Measurements from ENCODE around the gene NOS1.
"Not testable (repeated sequence)": the region's sequence is repeated elsewhere in the genome, so short reads cannot be mapped to it uniquely, and the experiment has no call there.

NOS1 gene

DNA sequence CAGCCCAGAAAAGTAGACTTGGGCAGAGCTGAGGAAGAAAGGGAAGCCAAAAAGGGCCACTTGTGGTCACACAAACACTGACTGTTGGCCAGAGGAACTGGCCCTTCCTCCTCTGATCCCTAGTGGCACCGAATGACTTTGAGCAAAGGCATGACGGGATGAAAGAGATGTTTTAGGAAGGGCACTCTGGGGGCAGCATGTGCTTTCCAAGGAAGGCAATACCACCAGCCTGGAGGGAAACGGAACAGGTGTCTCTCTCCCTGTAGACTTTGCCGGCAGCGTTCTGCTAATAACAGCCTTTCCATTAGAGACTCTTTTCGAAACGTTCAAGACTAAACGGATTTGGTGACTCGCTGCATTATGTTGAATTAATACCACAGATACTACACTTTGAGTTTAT lies 158.9 kb downstream of the NOS1 start:
- H3K9ac ChIP-seq = no peak overlapping the region
- no peak overlapping the region for H2AFZ ChIP-seq
- H3K4me2 ChIP-seq (ENCODE audit: low read length) = no peak overlapping the region
- no peak overlapping the region for H3K27ac ChIP-seq
- H3K27me3 ChIP-seq (ENCODE audit: control insufficient read depth, insufficient read depth, low read length) = no peaks in the 10 kb centered on the region
- H3K36me3 ChIP-seq (ENCODE audit: control insufficient read depth, insufficient read depth, low read length) = no peaks in the 10 kb centered on the region
- H3K79me2 ChIP-seq = no peaks in the 10 kb centered on the region
- H3K4me3 ChIP-seq (ENCODE audit: low read depth, low read length) = no peak overlapping the region
- no peaks in the 10 kb centered on the region for H3K4me1 ChIP-seq
- TF ChIP-seq, protein P1, sequence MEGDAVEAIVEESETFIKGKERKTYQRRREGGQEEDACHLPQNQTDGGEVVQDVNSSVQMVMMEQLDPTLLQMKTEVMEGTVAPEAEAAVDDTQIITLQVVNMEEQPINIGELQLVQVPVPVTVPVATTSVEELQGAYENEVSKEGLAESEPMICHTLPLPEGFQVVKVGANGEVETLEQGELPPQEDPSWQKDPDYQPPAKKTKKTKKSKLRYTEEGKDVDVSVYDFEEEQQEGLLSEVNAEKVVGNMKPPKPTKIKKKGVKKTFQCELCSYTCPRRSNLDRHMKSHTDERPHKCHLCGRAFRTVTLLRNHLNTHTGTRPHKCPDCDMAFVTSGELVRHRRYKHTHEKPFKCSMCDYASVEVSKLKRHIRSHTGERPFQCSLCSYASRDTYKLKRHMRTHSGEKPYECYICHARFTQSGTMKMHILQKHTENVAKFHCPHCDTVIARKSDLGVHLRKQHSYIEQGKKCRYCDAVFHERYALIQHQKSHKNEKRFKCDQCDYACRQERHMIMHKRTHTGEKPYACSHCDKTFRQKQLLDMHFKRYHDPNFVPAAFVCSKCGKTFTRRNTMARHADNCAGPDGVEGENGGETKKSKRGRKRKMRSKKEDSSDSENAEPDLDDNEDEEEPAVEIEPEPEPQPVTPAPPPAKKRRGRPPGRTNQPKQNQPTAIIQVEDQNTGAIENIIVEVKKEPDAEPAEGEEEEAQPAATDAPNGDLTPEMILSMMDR (IDR thresholded peaks at IDR 0.05) = no peak
- H3K9me3 ChIP-seq (ENCODE audit: control insufficient read depth, low read length) = no peaks in the 10 kb centered on the region

DNA sequence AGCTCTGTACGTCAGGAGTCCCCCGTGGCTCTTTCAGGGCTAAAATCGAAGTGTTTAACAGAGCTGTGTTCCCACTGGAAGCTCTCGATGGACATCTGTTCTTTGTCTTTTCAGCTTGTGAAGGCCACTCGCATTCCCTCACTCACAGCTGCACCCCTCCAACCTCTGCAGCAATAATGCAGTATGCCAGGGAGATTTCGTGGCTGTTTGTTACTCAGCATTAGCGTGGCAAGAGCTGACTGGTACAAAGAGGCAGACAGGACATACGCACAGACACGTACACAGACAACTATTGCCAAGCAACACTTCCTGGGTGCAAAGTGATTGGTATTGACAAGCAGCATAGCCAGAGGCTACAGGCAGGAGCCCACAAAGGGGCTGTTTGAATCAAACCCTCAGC lies 159.4 kb downstream of the NOS1 start:
- Histone ChIP-seq H2AFZ (no peak overlapping the region), H3K4me3 (ENCODE audit: low read depth, low read length) (no peak overlapping the region), H3K27me3 (ENCODE audit: control insufficient read depth, insufficient read depth, low read length) (no peaks in the 10 kb centered on the region), H3K4me2 (ENCODE audit: low read length) (no peak overlapping the region), H3K79me2 (no peaks in the 10 kb centered on the region), H3K9ac (no peak overlapping the region), H3K36me3 (ENCODE audit: control insufficient read depth, insufficient read depth, low read length) (no peaks in the 10 kb centered on the region), H3K9me3 (ENCODE audit: control insufficient read depth, low read length) (no peaks in the 10 kb centered on the region), H3K4me1 (no peaks in the 10 kb centered on the region), H3K27ac (no peak overlapping the region)
- TF ChIP-seq, protein P1 (IDR thresholded peaks at IDR 0.05) = no peak

DNA sequence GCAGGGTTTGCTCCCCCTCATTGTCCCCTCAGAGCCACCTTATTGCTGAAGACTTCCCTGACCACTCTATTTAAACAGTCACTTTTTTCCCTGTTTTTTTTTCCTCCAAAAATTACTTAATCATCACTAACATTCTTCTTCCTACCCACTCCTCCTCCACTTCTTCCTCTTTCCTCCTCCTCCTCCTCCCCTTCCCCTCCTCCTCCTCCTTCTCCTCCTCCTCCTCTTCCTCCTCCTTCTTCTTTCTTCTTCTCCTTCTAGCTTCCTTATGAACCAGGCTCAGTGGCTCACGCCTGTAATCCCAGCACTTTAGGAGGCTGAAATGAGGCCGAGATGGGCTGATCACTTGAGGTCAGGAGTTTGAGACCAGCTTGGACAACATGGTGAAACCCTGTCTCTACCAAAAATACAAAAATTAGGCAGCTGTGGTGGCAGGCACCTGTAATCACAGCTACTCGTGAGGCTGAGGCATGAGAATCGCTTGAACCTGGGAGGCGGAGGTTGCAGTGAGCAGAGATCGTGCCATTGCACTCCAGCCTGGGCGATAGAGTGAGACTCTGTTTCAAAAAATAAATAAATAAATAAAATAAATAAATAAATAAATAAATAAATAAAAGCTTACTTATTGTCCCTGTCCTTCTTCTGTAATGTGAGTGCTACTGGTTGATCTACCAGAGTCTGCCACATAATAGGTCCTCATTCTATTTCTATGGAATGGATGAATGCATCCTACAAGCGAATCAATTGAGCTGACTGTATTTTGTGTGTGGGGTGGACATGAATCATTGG lies 161.3 kb downstream of the NOS1 start:
- H3K27me3 ChIP-seq (ENCODE audit: control insufficient read depth, insufficient read depth, low read length); H3K4me3 ChIP-seq (ENCODE audit: low read depth, low read length); H3K4me2 ChIP-seq (ENCODE audit: low read length); H3K9ac ChIP-seq; H2AFZ ChIP-seq; H3K9me3 ChIP-seq (ENCODE audit: control insufficient read depth, low read length); H3K36me3 ChIP-seq (ENCODE audit: control insufficient read depth, insufficient read depth, low read length); H3K79me2 ChIP-seq; H3K27ac ChIP-seq; H3K4me1 ChIP-seq: not testable (repeated sequence)

DNA sequence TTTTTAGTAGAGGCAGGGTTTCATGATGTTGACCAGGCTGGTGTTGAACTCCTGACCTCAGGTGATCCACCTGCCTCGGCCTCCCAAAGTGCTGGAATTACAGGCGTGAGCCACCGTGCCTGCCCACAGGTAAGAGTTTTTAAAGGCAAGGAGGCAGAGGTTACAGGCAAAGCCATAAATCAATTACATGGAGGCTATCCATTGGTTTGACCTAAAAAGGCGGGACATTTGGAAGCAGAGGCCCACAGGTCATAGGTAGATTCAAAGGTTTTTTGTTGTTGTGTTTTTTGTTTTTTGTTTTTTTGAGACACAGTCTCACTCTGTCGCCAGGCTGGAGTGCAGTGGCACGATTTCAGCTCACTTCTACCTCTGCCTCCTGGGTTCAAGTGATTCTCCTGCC lies 165.1 kb downstream of the NOS1 start:
- not testable (repeated sequence) for H3K27me3 ChIP-seq (ENCODE audit: control insufficient read depth, insufficient read depth, low read length); H3K4me2 ChIP-seq (ENCODE audit: low read length); H3K27ac ChIP-seq; H3K9me3 ChIP-seq (ENCODE audit: control insufficient read depth, low read length); H3K4me3 ChIP-seq (ENCODE audit: low read depth, low read length); H3K79me2 ChIP-seq; H3K4me1 ChIP-seq; H3K36me3 ChIP-seq (ENCODE audit: control insufficient read depth, insufficient read depth, low read length); H2AFZ ChIP-seq; H3K9ac ChIP-seq

DNA sequence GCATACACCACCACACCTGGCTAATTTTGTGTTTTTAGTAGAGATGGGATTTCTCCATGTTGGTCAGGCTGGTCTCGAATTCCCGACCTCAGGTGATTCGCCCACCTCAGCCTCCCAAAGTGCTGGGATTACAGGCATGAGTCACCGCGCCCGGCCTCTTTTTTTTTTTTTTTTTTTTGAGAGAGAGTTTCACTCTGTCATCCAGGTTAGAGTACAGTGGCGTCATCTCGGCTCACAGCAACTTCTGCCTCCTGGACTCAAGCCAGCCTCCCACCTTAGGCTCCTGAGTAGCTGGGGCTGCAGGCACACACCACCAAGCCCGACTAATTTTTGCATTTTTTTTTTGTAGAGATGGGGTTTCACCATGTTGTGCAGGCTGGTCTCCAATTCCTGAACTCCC lies 166.4 kb downstream of the NOS1 start:
- not testable (repeated sequence) for H3K4me2 ChIP-seq (ENCODE audit: low read length); H2AFZ ChIP-seq; H3K79me2 ChIP-seq; H3K27me3 ChIP-seq (ENCODE audit: control insufficient read depth, insufficient read depth, low read length); H3K4me1 ChIP-seq; H3K9me3 ChIP-seq (ENCODE audit: control insufficient read depth, low read length); H3K27ac ChIP-seq; H3K9ac ChIP-seq; H3K4me3 ChIP-seq (ENCODE audit: low read depth, low read length); H3K36me3 ChIP-seq (ENCODE audit: control insufficient read depth, insufficient read depth, low read length)

DNA sequence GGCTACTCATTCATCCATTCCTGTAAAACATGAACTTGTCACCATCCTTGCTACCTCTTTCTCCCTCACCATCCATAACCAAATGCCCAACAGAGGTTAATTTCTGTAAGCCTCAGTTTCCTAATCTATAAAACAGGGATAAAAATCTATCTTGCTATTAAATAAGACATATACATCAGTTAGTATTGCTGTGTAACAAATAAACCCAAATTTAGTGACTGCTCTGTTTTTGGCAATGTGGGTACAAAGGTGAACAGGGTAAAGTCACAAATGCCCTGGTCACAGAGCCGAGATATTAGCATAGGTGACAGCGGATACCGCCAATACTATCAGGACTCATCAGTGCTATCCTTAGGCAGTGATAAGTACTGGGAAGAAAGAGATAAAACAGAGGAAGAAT lies 167.5 kb downstream of the NOS1 start:
- TF ChIP-seq, protein P1 (IDR thresholded peaks at IDR 0.05) = no peak
- no peaks in the 10 kb centered on the region for H3K27me3 ChIP-seq (ENCODE audit: control insufficient read depth, insufficient read depth, low read length)

DNA sequence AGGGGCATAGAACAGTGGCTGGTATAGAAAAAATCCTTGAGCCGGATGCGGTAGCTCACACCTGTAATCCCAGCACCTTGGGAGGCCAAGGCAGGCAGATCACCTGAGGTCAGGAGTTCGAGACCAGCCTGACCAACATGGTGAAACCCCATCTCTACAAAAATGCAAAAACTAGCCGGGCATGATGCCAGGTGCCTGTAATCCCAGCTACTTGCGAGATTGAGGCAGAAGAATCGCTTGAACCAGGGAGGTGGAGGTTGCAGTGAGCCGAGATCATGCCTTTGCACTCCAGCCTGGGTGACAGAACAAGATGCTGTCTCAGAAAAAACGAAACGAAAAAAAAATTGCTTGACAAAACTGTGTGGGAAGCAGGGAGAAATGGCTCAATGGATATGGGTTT lies 168.8 kb downstream of the NOS1 start:
- not testable (repeated sequence) for H3K79me2 ChIP-seq; H3K4me1 ChIP-seq; H3K27me3 ChIP-seq (ENCODE audit: control insufficient read depth, insufficient read depth, low read length); H3K9me3 ChIP-seq (ENCODE audit: control insufficient read depth, low read length); H3K9ac ChIP-seq; H3K4me3 ChIP-seq (ENCODE audit: low read depth, low read length); H2AFZ ChIP-seq; H3K27ac ChIP-seq; H3K36me3 ChIP-seq (ENCODE audit: control insufficient read depth, insufficient read depth, low read length); H3K4me2 ChIP-seq (ENCODE audit: low read length)

More for the DNA sequence above, 167.5 kb downstream of the NOS1 start:
- no peaks in the 10 kb centered on the region for H3K36me3 ChIP-seq (ENCODE audit: control insufficient read depth, insufficient read depth, low read length)
- H3K4me2 ChIP-seq (ENCODE audit: low read length) = no peak overlapping the region
- no peaks in the 10 kb centered on the region for H3K4me1 ChIP-seq
- H3K9ac ChIP-seq = no peak overlapping the region
- no peak overlapping the region for H2AFZ ChIP-seq
- peaks cover 8% of the 10 kb centered on the region for H3K79me2 ChIP-seq
- no peak overlapping the region for H3K4me3 ChIP-seq (ENCODE audit: low read depth, low read length)
- no peaks in the 10 kb centered on the region for H3K9me3 ChIP-seq (ENCODE audit: control insufficient read depth, low read length)
- no peak overlapping the region for H3K27ac ChIP-seq
